HG02840 (cell line): ENCODE data around the gene CCDC141.

Experiments
- ATAC-seq: cut with Tn5 transposase; IDR thresholded peaks from one replicate; pipeline ENCODE4 v1.9.1; 2021; ENCODE audit warnings: mild to moderate bottlenecking, moderate library complexity, moderate number of reproducible peaks; ENCODE audit not compliant: unreplicated experiment, low FRiP score

CCDC141 gene

DNA sequence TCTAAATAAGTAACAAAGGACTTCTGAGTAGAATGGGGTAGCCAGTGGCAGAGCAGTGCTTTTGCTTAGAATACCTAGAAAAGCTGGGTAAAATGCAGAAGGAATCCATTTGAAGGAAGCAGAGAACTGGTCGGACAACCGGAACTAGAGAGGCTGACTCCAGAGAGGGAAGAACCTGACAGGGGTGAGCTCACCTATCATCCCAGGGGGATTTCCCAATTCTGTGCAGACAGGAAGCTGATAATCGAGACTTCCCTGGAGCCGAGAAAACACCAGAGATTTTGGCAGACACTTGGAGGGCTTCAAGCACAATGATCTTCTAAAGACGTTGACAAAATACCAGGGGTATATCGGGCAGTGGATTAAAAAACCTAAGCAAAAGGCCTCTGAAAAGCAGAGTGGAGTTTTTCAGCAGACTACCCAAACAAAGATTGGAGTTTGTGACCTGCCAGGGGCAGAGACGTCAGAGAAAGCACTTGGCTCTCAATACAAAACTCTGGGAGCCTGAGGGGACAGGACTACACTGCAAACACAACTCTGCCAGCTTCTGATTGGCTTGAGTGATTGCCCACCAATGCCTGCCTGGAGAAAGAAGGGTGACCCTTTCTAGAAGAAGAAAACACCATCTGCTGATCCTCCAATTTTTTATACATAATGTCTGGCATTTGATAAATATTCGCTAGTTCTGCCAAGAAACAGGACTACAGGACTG is 175.3 kb downstream of the CCDC141 start:
- no peak for ATAC-seq

DNA sequence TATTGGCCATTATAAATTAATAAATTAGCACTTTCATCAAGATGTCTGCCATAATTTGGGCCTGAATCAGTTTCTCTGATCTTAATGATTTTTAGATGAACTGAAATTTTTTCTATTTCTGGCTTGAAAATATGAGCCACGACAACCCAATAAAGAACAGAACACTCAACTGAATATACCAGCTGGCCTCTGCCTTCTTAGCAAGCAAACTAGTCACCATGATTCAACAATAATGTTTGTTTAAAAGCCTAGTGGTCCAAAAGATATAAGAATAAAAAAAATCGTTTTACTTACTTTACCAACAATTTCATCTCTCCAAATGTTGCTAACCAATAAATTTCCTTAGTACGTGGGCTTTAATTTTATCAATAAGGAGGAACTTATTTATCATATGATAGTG is 176.0 kb downstream of the CCDC141 start:
- no peak for ATAC-seq

DNA sequence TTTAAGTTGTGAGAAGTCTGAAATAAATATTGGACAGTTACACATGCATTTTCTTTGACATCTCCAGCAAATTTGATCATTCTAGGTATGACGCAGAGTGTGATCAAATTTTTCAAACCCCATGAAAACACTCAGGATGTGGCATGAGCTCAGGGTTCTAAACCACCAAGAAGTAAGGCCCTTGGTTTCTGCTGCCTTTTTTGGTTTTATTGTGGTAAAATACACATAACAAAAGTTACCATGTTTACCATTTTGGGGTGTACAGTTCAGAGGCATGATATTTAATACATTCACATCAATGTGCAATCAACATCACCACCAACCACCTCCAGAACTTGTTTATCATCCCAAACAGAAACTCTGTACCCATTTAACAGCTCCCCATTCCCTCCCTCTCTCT is 178.4 kb downstream of the CCDC141 start:
- no peak for ATAC-seq

DNA sequence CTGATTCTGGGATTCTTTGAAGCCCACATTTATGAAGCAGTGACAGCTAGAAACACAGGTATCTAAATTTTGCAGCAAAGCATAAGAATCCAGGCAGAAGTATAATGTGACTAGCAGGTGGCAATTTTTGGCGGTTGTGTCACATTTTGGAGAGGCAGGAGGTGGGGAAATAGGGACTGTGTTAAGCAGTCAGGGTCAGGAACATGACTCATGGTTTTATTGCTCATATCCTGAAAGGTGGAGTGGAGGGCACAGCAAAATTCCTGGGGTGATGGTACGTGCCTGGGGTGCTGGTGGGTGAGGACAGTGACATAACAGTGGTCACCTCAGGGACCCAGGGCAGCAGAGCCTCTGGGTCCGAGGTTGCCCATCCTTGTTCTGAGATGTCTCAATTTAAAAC is 179.2 kb downstream of the CCDC141 start:
- no peak for ATAC-seq

DNA sequence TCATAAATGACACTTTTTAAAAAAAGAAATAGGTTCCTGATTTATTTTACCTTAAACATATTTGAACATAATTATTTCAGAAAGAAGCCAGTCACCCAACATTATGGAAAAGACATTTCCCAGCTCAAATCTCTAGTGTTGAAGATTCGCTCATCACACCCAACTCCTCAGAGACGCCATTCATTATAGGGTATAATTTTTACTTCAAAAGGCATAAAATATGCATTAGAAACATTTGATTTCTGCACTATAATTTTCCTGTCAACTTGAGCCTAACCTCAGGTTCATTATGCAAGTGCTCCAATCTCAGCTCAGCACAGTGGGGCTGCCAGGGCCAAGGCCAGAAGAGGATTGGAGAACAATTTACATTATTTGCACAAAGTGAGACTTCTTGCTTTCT is 183.9 kb downstream of the CCDC141 start:
- no peak for ATAC-seq

DNA sequence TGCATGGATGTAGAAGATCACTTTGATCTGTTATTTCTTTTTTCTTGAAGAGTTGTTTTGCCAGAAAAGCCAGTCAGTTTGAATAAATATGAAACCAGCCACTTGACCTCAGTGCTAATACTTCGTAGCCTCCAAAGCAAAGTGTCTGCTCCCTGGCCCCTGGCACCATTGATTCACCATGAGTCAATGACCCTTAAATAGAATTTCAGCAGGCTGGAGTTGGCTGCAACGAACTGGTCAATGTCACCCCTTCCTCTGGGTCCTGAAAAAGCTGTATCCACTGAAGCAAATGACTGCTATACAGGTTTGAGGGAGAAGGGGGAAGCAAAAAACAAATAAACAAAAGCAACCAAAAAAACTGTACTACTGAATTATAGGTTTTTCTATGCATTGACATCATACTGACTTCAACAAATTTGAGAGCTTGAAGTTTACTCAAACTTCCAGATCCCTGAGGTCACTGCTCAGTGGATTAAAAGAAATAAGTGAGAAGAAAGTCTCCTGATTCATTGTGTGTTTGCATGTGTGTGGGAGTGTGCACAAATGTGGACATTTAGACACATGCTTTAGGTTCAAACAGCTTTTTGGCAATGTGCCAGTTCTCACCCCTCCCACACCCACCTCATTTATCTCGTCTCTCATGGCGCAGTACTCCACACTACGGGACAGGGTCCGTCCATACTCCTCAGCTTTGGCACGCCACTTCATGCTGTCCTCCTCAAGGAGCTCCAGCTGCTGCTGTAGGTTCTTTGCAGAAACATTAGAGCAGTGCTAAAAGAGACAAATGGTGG is 184.6 kb downstream of the CCDC141 start:
- ATAC-seq: no peak

DNA sequence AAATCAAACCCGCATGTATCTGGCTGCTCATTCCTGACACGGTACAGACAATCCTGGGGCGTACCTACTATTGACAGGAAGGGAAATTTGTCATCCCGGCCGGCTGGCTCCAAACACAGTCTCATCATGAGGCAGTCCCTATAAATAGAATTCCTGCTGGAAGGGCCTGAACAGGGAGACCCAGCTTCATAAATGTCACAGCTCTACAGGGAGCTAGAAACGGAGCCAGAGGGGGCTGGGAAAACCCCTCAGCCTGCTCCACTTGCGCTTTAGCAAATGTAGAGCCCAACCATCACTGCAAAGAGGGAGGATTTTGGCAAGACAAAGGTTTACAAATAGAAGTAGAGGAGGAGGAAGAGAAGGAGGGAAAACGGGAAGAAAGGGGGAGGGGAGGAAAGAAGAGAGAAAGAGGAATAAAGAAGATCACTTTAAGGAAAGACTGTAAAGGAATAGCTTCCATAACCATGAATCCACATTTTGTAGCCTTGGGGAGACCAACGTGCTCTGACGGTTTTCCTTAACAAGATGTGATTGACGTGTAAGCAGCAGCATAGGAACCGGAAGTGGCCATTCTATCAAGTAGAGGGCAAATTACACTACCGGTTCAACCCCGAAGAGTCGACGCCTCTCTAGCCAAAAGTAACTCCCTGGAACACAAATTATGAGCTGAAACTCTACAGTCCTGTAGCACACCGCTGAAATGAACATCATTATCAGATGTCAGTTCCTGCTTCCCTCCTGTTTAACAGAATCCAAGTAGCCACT is 185.9 kb downstream of the CCDC141 start:
- no peak for ATAC-seq

DNA sequence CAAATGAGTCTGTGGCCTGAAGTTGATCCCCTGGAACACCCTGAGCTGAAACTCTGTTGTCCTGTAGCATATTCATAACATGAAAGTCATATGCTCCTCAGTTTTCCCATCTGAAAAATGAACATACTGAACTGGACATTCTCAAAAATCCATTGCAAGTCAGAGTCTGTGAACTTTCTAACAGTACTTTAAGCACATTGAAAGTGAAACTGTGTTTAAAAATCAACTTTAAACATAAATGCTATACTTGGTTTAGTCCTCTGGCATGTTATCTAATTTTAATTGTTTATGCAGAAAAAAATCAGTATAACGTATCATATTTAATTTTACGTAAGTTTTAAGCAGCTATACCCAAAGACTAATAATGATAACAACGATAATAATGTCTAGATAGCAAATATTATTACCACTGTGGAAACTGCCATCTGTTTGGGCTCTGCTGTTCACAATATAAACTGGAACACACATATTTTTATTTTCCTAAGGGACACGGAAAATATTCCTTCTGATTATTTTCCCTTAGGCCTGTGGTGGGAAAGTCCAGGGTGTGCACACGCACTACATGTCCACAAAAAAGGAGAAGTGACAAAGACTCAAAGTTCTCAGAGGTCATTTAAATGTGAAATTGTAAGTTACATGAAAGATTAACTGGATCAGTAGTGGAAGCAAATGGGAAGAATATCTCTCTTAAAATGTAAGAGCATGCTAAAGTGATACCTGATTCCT is 186.6 kb downstream of the CCDC141 start:
- no peak for ATAC-seq

DNA sequence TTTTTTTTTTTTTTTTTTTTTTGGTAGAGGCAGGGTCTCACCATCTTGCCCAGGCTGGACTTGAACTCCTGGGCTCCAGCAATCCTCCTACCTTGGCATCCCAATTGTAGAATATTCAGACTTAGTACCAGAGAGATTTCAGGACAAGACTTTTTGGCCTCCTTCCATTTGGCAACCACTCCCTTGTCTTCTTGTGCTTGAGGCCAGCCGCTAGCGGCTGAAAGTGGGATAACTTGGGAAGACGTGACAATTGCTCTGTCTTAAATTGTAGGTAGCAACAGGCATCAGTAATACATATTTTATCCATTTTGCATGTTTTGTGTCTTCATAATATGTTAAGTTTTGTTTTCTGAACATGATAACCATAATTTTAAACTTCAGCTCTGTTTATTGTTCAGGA is 189.4 kb downstream of the CCDC141 start:
- no peak for ATAC-seq

DNA sequence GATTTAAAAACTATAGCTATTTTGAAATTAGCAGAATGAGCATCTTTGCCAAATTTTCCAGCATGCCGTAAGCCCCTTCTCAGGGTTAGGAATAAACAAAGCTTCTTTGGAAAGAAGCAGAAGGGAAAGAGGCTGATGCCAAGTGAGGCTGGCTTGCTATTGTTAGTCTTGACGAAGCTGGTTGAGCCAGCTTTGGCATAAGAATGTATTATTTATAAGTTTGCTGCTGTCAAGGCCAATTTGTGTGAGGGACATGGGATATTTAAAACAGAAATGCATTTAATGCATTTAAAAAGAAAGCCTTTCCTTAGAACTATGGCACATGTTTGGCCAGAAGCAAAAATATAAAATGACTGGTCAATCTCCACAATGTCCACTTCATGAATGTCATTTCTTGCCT is 190.2 kb downstream of the CCDC141 start:
- ATAC-seq: no peak

DNA sequence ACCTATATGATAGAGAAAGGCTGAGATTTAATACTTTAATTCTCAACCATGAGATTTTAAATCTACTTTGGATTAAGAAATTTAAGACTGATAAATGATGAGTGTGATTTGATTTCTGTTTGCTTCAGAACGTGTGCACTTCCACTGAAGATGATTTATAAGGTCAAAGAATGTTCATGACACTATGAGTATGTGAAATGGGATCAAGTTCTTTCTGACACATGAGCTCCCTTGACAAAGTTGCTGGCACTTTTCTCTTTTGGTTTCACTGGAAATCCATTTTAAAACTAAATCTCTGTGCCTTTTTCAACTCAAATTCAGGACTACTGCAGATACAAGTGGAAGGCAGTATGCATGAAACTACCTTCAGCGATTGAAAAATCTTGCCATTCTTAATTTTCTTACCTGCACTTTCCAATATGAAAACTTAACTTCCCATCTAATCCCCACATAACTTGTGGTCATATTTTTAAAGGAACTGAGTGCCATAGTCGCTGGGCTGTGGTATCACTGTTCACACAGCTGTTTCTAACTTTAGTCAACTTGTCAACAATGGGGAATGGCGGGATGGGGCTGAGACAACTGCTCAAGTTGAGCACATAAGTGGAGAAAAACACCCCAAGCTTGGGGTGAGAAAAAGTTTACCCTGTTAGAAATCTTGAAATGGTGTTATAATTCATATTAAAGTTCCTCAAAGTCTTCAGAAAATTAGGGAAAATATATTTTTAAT is 190.9 kb downstream of the CCDC141 start:
- no peak for ATAC-seq

DNA sequence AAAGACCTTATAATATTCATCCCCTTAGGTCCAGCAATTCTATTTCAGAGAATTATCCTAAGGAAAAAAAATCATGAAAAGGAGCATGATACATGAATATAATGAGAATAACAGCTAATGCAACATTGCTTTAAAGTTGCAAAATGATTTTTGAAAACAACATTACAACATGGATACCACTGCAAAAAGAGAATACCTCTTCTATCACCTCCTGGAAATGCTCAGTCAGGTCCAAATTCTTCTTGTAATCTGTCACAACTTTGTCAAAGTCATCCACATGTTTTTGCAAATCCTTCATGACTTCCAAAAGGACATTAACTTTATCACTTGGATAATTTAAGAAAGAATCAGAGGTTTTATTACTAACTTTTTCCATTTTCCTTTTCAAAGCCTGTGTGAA is 194.8 kb downstream of the CCDC141 start:
- ATAC-seq: no peak

DNA sequence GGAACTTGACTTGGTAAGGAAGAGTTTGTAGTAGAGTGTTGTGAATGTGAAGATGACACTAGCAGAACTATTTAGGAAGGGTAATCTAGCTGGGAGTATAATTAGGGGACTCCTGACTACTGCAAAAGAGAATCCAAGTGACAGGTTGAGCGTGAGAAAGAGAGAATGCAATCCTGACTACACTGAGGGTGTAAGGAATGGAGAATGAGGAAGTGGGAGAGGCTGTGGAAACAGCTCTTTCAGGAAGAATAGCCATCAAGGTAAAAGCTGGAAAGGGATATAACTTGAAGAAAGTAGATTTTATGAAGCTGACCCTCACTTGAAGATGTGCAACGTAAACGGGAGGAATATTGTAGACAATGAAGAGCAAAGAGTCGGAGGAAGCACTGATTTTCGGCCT is 201.6 kb downstream of the CCDC141 start:
- no peak for ATAC-seq

DNA sequence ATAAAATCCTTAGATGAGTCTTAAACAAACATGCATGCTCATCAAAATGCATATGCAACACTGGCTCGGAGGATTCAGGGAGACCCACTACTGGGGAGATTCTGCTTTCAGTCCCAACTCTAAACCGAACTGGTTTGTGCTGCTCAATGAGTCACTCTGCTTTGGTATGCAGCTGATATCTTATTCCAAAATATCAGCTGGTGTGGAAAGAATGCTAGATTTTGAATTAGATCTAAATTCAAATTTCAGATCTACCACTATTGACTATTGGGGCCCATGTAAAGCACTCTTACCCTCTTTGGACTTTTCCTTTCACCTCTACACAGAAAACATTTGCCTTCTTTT is 203.5 kb downstream of the CCDC141 start:
- no peak for ATAC-seq

DNA sequence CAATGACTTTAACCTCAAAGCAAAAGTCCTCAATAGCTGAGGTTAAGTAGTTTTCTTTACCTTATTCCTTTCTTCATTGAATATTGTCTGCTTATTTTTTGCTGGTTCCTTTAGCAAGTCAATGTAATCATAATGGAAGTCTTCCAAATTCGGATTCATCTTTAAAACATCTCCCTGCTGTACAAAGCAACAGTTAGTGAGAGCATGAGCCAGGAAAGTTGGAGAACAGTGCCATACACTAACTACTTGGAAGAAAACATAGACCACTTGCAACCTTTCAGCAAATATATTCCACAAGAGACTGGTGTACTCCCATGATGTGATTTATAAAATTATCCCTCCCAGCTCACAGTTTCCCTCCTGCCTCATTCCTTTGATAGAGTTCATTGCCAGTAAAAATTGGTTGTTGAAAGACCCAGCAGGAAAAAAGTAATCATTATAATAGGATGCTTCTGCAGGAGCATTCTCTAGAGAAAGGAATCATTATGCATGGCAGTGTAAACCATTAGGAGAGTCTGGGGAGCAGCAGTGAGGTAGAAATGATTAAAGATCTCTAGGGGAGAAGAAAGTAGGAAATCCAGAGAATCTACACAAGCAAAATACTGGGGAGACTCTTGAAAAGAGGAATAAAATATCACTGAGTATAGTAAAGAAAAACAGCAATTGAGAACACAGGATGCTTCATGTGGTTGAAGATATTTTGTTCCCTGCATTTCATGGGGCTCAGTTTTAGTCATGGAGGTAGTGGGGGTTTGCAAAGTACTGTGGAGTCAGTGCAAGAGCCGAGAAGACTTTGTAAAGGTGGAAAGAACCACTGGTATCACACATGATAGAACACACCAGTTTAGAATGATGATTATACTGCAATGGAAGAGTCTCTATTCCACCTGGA is 204.1 kb downstream of the CCDC141 start:
- no peak for ATAC-seq

DNA sequence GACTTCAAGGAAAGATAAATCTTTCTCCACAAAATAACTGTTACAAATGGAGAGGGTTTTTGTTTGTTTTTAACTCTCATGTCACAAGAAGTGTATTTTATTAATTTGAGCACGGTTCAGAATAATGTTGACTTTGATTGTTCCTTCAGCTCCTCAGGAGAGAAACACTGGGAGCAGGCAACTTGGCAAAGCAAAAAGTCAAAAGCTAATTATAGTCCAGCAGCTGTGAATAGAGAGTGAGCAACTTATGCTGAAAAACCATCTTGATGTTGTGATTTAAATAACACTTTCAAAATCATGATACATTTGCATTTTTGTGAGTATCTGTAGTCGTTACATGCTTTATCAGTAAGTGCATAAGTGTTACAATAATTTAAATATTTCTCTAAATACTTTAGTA is 205.2 kb downstream of the CCDC141 start:
- ATAC-seq: no peak

DNA sequence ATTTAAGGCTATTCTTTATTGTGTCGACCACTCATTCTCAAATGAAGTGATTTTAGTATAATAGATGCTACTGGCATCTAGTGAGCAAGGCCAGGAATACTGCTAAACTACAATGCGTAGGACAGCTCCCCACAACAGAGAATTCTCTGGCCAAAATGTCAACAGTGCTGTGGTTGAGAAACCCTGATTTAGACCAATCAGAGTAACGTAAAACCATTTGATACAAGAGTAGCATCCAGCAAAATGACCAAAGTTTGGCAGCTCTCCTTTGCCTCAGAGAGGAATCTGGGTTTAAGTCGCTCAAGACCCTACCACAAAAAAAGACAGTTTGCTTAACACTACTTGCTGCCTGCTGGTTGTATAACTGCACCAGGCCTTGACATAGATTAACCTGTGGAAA is 205.7 kb downstream of the CCDC141 start:
- no peak for ATAC-seq

DNA sequence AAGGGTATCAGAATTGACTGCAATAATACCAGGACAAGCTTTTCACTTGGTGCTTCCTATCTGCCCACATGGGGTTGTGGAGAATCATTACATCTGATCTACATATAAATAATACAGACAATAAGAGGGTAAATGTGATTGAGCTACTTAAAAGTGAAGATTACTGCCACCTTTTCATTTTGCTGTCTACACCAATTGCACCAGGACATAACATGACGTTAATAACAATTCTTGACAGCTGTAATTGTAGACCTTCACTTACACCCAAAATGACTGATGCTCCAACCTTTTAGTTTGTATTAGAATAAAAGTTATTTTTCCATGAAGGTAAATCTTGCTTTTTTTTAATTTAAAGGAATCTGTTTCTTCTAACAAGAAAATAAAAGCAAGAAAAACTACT is 206.2 kb downstream of the CCDC141 start:
- ATAC-seq: no peak

DNA sequence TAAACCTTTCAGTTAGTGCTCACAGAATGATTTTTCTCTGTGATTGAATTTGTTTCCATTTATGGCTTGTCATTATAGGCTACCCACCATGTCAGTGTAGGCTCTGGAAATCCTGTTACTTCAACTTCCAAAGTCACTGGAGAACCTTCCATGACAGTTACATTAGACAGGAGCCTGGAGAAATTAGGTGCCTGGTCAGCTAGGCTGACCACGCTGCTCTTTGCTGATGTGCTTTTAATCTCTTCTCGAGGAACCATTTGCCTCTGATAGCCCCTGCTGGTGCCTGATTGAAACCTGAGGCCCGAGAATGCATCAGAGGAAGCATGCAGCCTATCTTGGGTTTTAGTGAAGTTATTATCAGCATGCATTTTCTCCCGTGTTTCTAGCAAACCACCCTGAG is 213.1 kb downstream of the CCDC141 start:
- ATAC-seq: no peak
